OCI-LY1 (cell line): Measurements from ENCODE around the gene C16orf54.

Experiments used
- EZH2 ChIP-seq: fragments of 200-600 bp; sonication (generic), shearing (Covaris generic); IDR thresholded peaks from 2 replicates; pipeline ENCODE4 v1.8.0; 2017; ENCODE audit warnings: borderline replicate concordance, mixed run types, mild to moderate bottlenecking, antibody characterized with exemption, low read length, moderate library complexity, mixed read lengths
- TF ChIP-seq, protein P1 (sequence below): fragments of 200-600 bp; sonication (generic), shearing (Covaris generic); IDR thresholded peaks from 2 replicates; pipeline ENCODE4 v1.5.1; 2017; ENCODE audit warnings: mild to moderate bottlenecking, antibody characterized with exemption, low read length, moderate library complexity, mixed read lengths

DNA sequence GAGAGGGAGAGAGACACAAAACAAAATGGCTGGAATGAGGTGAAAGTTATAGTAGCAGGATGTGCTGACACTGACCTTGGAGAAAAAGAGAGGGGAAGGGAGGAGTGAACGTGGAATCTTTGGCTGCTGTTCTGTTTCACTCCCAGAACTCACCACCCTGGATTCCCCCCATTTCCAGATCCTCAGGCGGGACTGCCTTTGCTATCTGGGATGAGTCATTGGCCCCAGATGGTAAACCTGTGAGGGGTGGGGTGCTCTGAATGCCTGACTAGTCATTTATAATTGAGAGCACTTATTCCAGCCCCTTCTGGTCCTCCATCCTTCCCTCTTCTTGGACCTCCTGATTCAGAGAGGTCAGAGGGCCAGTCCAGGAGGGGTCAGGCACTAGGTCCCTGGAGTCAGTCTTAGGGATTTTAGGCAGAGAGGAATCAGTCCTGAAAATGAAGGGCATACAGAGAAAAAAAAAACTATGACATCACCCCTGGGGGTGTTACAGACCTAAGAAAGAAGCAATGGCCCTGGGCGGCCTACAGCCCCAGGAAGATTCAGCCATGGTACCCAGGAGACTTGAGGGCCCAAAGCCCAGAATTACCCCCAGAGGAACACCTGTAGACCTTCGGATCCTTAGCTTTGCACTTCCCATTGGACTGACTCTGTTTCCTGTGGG, 30.1 kb upstream of the C16orf54 start:
- TF ChIP-seq, protein P1, sequence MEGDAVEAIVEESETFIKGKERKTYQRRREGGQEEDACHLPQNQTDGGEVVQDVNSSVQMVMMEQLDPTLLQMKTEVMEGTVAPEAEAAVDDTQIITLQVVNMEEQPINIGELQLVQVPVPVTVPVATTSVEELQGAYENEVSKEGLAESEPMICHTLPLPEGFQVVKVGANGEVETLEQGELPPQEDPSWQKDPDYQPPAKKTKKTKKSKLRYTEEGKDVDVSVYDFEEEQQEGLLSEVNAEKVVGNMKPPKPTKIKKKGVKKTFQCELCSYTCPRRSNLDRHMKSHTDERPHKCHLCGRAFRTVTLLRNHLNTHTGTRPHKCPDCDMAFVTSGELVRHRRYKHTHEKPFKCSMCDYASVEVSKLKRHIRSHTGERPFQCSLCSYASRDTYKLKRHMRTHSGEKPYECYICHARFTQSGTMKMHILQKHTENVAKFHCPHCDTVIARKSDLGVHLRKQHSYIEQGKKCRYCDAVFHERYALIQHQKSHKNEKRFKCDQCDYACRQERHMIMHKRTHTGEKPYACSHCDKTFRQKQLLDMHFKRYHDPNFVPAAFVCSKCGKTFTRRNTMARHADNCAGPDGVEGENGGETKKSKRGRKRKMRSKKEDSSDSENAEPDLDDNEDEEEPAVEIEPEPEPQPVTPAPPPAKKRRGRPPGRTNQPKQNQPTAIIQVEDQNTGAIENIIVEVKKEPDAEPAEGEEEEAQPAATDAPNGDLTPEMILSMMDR = no peak
- TF ChIP-seq EZH2 = no peak
